ENCODE results near the gene GRK3.
"Not testable (repeated sequence)": the region's sequence is repeated elsewhere in the genome, so short reads cannot be mapped to it uniquely, and the experiment has no call there.

Gene GRK3

GRCh38 chr22:25702571-25703167, 138.2 kb downstream of the GRK3 start:
- no peak for DNase-seq

- no peak for DNase-seq
Observed at GRCh38 chr22:25704701-25705100, 140.2 kb downstream of the GRK3 start.

- no peak for DNase-seq
Observed at GRCh38 chr22:25706197-25706596, 141.7 kb downstream of the GRK3 start.

- not testable (repeated sequence) for DNase-seq
Observed at GRCh38 chr22:25708430-25708829, 144.0 kb downstream of the GRK3 start.

GRCh38 chr22:25709758-25710157, 145.3 kb downstream of the GRK3 start:
- no peak for DNase-seq

- DNase-seq, result no peak
Observed at GRCh38 chr22:25710501-25710900, 146.0 kb downstream of the GRK3 start.

- no peak for DNase-seq
Observed at GRCh38 chr22:25711491-25711890, 147.0 kb downstream of the GRK3 start.

GRCh38 chr22:25712661-25713400, 148.4 kb downstream of the GRK3 start:
- no peak for DNase-seq

GRCh38 chr22:25714070-25714469, 149.6 kb downstream of the GRK3 start:
- no peak for DNase-seq

- DNase-seq, result no peak
Observed at GRCh38 chr22:25714739-25715138, 150.3 kb downstream of the GRK3 start.

- DNase-seq, result no peak
Observed at GRCh38 chr22:25716637-25717036, 152.2 kb downstream of the GRK3 start.

GRCh38 chr22:25718135-25718840, 153.8 kb downstream of the GRK3 start:
- no peak for DNase-seq

- DNase-seq, result no peak
Observed at GRCh38 chr22:25722223-25722622, 157.7 kb downstream of the GRK3 start.

GRCh38 chr22:25722626-25723025, 158.2 kb downstream of the GRK3 start:
- no peak for DNase-seq

- DNase-seq, result no peak
Observed at GRCh38 chr22:25726241-25726640, 161.8 kb downstream of the GRK3 start.

- DNase-seq, result no peak
Observed at GRCh38 chr22:25728071-25728470, 163.6 kb downstream of the GRK3 start.

- DNase-seq, result no peak
Observed at GRCh38 chr22:25729016-25729995, 164.8 kb downstream of the GRK3 start.

- no peak for DNase-seq
Observed at GRCh38 chr22:25735650-25736049, 171.2 kb downstream of the GRK3 start.

GRCh38 chr22:25736378-25737011, 172.0 kb downstream of the GRK3 start:
- DNase-seq, result no peak

GRCh38 chr22:25739659-25740344, 175.3 kb downstream of the GRK3 start:
- DNase-seq, result no peak

Data from NCI-H774 (cell line).